Mesangial cell (primary cell): ENCODE data around the gene PDZRN3. TPM values are rescaled to one million over a fixed set of nuclear protein-coding genes. Genes with fewer than 3 reads are reported as not detected.

ENCODE experiments used
- total RNA-seq: library from RNA; depleted of rRNA; stranded (reverse); fragments of >200 nt; gene quantifications from 2 replicates; pipeline ENCODE4 v1.2.3, GENCODE V29; 2015

The PDZRN3 gene
- 0.98 and 1.0 TPM in 2 replicates for total RNA-seq

GRCh38 chr3:73624821-73625665, at the start of gene PDZRN3:
Gene PDZRN3 (minus strand): TSS chr3:73624941.

